Measurements from ENCODE around the gene PPEF2. TPM values are rescaled to one million over a fixed set of nuclear protein-coding genes. Genes with fewer than 3 reads are reported as not detected.

Gene PPEF2
- total RNA-seq, 1 experiment from 2014 or later: not detected

- Histone ChIP-seq H3K27ac (ENCODE audit: low read depth, low read length, poor library complexity, severe bottlenecking) (no peak overlapping the region), H3K4me1 (ENCODE audit: insufficient read depth, low read length, poor library complexity, severe bottlenecking) (no peaks in the 10 kb centered on the region), H3K9me3 (ENCODE audit: low read depth, low read length, poor library complexity, severe bottlenecking) (no peaks in the 10 kb centered on the region), H3K4me3 (ENCODE audit: low read depth, low read length, poor library complexity, severe bottlenecking) (no peak overlapping the region), H3K36me3 (ENCODE audit: insufficient read depth, low read length, poor library complexity, severe bottlenecking) (no peaks in the 10 kb centered on the region), H3K27me3 (replicated peaks; ENCODE audit: insufficient read depth, low read depth, low read length, poor library complexity) (no peaks in the 10 kb centered on the region)
- BruUV-seq (replicated peaks): no TSS peak
- TF ChIP-seq CTCF (conservative IDR thresholded peaks at IDR 0.05; ENCODE audit: low read depth, low read length): no peak
- TF ChIP-seq EZH2 (IDR thresholded peaks at IDR 0.05; ENCODE audit: borderline replicate concordance, low read depth, low read length, poor library complexity, severe bottlenecking): no peak
- intact Hi-C loops (cut with micrococcal nuclease; ENCODE audit: unreplicated experiment): no loop called here
- ChIA-PET CTCF (no interaction called here), POLR2A (ENCODE audit: low non-redundant PET) (no interaction called here)
- no peak for DNase-seq (ENCODE audit: low spot score)
Measured at GRCh38 chr4:75860606-75861005, 41.6 kb downstream of the PPEF2 start.

GRCh38 chr4:75858721-75859120, 43.5 kb downstream of the PPEF2 start:
- intact Hi-C loops (cut with micrococcal nuclease; ENCODE audit: unreplicated experiment): no loop called here
- H3K36me3 ChIP-seq (ENCODE audit: insufficient read depth, low read length, poor library complexity, severe bottlenecking): no peaks in the 10 kb centered on the region
- POLR2A ChIA-PET (ENCODE audit: low non-redundant PET): no interaction called here
- no peak overlapping the region for H3K4me3 ChIP-seq (ENCODE audit: low read depth, low read length, poor library complexity, severe bottlenecking)
- CTCF ChIA-PET: no interaction called here
- H3K9me3 ChIP-seq (ENCODE audit: low read depth, low read length, poor library complexity, severe bottlenecking): no peaks in the 10 kb centered on the region
- DNase-seq (ENCODE audit: low spot score): no peak
- H3K4me1 ChIP-seq (ENCODE audit: insufficient read depth, low read length, poor library complexity, severe bottlenecking): no peaks in the 10 kb centered on the region
- no TSS peak for BruUV-seq (replicated peaks)
- no peak for TF ChIP-seq EZH2 (IDR thresholded peaks at IDR 0.05; ENCODE audit: borderline replicate concordance, low read depth, low read length, poor library complexity, severe bottlenecking)
- no peak for TF ChIP-seq CTCF (conservative IDR thresholded peaks at IDR 0.05; ENCODE audit: low read depth, low read length)
- no peaks in the 10 kb centered on the region for H3K27me3 ChIP-seq (replicated peaks; ENCODE audit: insufficient read depth, low read depth, low read length, poor library complexity)
- H3K27ac ChIP-seq (ENCODE audit: low read depth, low read length, poor library complexity, severe bottlenecking): no peak overlapping the region

GRCh38 chr4:75849461-75849860, 52.8 kb downstream of the PPEF2 start:
- CTCF ChIA-PET: no interaction called here
- intact Hi-C loops (cut with micrococcal nuclease; ENCODE audit: unreplicated experiment): no loop called here
- no TSS peak for BruUV-seq (replicated peaks)
- Histone ChIP-seq H3K4me3 (ENCODE audit: low read depth, low read length, poor library complexity, severe bottlenecking) (no peak overlapping the region), H3K36me3 (ENCODE audit: insufficient read depth, low read length, poor library complexity, severe bottlenecking) (no peaks in the 10 kb centered on the region), H3K4me1 (ENCODE audit: insufficient read depth, low read length, poor library complexity, severe bottlenecking) (no peaks in the 10 kb centered on the region), H3K27me3 (replicated peaks; ENCODE audit: insufficient read depth, low read depth, low read length, poor library complexity) (no peaks in the 10 kb centered on the region), H3K9me3 (ENCODE audit: low read depth, low read length, poor library complexity, severe bottlenecking) (no peaks in the 10 kb centered on the region), H3K27ac (ENCODE audit: low read depth, low read length, poor library complexity, severe bottlenecking) (no peak overlapping the region)
- TF ChIP-seq EZH2 (IDR thresholded peaks at IDR 0.05; ENCODE audit: borderline replicate concordance, low read depth, low read length, poor library complexity, severe bottlenecking) (no peak), CTCF (conservative IDR thresholded peaks at IDR 0.05; ENCODE audit: low read depth, low read length) (no peak)
- POLR2A ChIA-PET (ENCODE audit: low non-redundant PET): no interaction called here
- no peak for DNase-seq (ENCODE audit: low spot score)
